Brain microvascular endothelial cell (primary cell): ENCODE results near the gene LMF1.
"Not testable (repeated sequence)": the region's sequence is repeated elsewhere in the genome, so short reads cannot be mapped to it uniquely, and the experiment has no call there.

Experiments
- DNase-seq: peaks from one replicate; pipeline ENCODE4 v3.0.0-alpha.2; 2020
- H3K27ac ChIP-seq: fragments of 250-450 bp; sonication (Bioruptor Pico); 2 replicates; pipeline ENCODE4 v1.5.1; 2020; ENCODE audit warnings: mild to moderate bottlenecking, moderate library complexity
- H3K27me3 ChIP-seq: fragments of 250-450 bp; sonication (Bioruptor Pico); replicated peaks from 2 replicates; pipeline ENCODE4 v1.5.1; 2020; ENCODE audit warnings: mild to moderate bottlenecking
- H3K36me3 ChIP-seq: fragments of 250-450 bp; sonication (Bioruptor Pico); replicated peaks from 2 replicates; pipeline ENCODE4 v1.5.1; 2020; ENCODE audit warnings: mild to moderate bottlenecking
- H3K4me3 ChIP-seq: 2 replicates; pipeline ENCODE4 v1.5.1; 2011; ENCODE audit warnings: low read depth, mild to moderate bottlenecking, control low read depth, low read length, moderate library complexity
- in situ Hi-C: cut with HindIII; loops from 2 replicates; pipeline ENCODE4 v1.10.0; 2017; ENCODE audit warnings: low sequenced_read_pairs, low pct_ligation_motif_present
- TF ChIP-seq, protein P1 (sequence below): IDR thresholded peaks from 2 replicates; pipeline ENCODE4 v1.5.1; 2011; ENCODE audit warnings: low read depth, mild to moderate bottlenecking, moderate library complexity, low read length, control low read depth, inconsistent platforms; ENCODE audit errors: missing control alignments

LMF1 gene

DNA sequence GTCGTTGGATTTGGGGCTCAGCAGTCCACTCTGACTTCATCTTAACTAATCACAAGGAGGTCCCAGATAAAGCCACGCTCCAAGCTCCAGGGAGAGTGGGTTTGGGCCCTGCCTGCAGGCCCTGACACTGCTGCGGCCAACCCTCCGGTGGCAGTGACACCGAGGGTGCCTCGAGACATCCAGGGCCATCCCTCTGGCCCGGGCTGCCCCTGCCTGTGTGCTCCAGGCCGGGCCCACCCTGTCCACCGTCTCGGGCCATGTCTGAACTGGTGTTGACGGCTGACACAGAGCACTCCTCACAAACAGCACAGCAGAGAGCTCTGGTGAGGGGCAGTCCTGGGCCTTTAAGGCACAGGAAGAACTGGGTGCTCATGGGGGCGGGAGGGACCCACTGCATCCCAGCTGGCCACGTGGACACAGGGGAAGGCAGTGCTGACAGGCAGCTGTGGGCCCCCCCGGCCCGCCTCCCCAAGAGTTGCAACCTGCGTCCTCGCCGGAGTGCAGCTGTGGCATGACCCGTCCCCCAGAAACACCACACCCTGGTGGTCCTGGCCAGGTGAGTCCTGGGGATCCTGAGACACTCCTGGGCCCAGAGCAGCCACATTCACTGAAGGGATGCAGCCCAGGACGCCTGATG, 80.0 kb downstream of the LMF1 start:
- no peak overlapping the region for H3K27ac ChIP-seq
- DNase-seq: no peak
- no peaks in the 10 kb centered on the region for H3K27me3 ChIP-seq
- H3K36me3 ChIP-seq: no peaks in the 10 kb centered on the region
- H3K4me3 ChIP-seq: no peak overlapping the region
- TF ChIP-seq, protein P1, sequence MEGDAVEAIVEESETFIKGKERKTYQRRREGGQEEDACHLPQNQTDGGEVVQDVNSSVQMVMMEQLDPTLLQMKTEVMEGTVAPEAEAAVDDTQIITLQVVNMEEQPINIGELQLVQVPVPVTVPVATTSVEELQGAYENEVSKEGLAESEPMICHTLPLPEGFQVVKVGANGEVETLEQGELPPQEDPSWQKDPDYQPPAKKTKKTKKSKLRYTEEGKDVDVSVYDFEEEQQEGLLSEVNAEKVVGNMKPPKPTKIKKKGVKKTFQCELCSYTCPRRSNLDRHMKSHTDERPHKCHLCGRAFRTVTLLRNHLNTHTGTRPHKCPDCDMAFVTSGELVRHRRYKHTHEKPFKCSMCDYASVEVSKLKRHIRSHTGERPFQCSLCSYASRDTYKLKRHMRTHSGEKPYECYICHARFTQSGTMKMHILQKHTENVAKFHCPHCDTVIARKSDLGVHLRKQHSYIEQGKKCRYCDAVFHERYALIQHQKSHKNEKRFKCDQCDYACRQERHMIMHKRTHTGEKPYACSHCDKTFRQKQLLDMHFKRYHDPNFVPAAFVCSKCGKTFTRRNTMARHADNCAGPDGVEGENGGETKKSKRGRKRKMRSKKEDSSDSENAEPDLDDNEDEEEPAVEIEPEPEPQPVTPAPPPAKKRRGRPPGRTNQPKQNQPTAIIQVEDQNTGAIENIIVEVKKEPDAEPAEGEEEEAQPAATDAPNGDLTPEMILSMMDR: no peak
- in situ Hi-C loops: no loop called here

DNA sequence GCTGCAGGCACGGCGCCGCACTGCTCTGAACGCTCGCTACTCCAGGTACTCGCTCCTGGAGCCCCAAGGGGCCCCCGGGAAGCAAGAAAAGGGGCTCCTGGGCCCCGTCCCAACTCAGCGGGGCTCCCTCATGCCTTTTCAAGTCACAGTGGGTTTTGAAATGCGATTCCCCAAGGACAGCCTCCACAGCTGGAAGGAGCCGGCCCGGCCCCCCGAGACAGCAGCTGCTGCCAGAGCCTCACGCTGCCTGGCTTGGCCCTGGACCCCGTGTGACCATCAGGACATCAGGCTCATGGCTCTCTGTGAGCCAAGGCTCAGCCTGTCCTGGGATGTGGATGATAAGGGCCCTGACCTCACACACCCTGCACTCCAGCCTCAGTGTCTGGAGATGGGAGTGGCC, 80.6 kb downstream of the LMF1 start:
- no peak for DNase-seq
- TF ChIP-seq, protein P1: no peak
- no peaks in the 10 kb centered on the region for H3K27me3 ChIP-seq
- H3K27ac ChIP-seq: no peak overlapping the region
- in situ Hi-C loops: no loop called here
- H3K4me3 ChIP-seq: no peak overlapping the region
- H3K36me3 ChIP-seq: no peaks in the 10 kb centered on the region

DNA sequence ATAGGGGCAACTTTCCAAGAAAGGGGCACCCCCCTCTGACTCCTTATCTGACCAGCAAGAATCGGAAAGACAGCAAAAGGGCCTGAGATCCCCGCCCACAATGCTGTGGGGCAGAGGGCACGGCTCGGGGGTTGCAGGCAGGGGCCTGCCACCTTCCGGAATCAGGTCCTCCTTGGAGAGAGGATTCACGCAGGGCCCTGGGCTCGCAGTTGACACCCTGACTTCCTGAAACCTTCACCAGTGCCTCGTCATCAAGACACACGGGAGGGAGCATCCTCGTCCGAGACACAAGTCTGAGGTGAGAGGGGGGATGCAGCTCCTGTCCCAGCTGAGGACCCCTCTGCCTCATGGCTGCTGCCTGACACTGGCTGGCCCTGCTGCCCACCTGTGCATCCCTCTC, 81.2 kb downstream of the LMF1 start:
- TF ChIP-seq, protein P1: no peak
- H3K27ac ChIP-seq: no peak overlapping the region
- H3K36me3 ChIP-seq: no peaks in the 10 kb centered on the region
- no peak for DNase-seq
- H3K4me3 ChIP-seq: no peak overlapping the region
- in situ Hi-C loops: no loop called here
- H3K27me3 ChIP-seq: no peaks in the 10 kb centered on the region

DNA sequence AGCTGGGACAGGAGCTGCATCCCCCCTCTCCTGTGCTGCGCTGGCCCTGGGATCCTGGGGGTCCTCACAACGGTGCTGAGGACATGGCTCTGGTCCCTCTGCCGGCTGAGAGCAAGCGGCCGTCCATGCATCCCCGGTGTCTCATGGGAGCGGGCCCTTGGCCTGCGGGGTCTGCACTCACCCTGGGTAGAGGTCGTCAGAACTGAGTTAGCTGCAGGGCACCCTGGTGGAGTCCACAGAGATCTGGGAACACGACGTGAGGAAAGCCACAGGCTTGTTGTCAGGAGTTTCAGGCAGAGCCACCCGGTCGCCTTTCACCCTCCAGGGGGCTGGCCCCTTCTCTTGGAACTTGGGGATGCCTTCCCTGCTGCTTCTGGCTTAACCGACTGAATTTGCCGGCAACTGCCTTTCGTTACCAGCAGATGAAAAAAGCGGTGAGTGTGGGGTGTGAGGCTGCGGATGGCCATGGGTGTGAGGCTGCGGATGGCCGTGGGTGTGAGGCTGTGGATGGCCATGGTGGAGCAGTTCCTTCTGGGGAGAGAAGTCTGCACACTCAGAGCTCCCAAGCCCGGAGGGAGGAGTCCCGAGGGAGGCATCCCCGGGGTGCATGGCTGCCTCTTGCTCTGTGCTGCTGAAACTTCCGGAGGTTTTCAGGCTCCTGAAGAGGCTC, 81.7 kb downstream of the LMF1 start:
- H3K27me3 ChIP-seq: no peaks in the 10 kb centered on the region
- H3K4me3 ChIP-seq: no peak overlapping the region
- in situ Hi-C loops: no loop called here
- no peaks in the 10 kb centered on the region for H3K36me3 ChIP-seq
- H3K27ac ChIP-seq: no peak overlapping the region
- TF ChIP-seq, protein P1: no peak
- no peak for DNase-seq

DNA sequence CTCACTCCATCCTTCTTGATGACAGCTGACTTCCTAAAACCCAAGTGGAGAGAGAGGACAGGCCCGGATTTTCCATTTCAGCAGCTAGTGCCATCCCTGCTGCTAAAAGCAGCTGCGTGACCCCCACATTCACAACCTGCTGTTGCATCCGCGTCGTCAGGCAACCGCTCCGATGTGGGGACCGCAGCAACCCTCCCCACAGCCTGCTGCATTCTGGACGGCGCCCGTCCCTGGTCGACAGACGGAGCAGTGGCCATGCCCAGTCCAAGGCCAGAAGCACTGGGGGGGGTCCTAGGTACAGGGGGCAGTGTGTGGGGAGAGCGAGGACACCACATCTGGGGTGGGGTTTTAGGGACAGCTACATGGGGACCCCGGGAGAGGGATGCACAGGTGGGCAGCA, 82.3 kb downstream of the LMF1 start:
- H3K27ac ChIP-seq, H3K27me3 ChIP-seq, H3K36me3 ChIP-seq, H3K4me3 ChIP-seq, in situ Hi-C loops, DNase-seq: not testable (repeated sequence)

DNA sequence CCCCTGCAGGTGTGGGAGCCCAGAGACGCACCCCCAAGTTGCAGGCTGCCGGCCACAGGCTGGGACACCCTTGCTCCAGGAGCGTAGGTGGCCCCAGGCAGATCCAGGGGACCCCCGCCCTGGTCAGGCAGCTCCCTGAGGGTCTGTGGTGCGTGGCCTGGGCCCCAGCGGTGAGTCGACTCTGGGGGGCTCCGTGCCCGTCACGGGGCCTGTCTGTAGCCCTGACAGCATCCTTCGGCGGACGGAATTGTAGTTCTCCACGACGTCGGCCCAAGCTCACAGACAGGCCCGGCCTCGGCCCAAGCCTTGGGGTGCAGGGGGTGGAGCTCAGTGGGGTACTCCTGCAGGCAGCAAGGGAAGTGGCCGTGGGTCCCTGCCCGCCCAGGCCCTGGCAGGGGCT, 82.9 kb downstream of the LMF1 start:
- H3K36me3 ChIP-seq: no peaks in the 10 kb centered on the region
- TF ChIP-seq, protein P1: no peak

More for the DNA sequence above, 82.9 kb downstream of the LMF1 start:
- DNase-seq: no peak
- Histone ChIP-seq H3K27me3 (no peaks in the 10 kb centered on the region), H3K27ac (no peak overlapping the region), H3K4me3 (no peak overlapping the region)
- in situ Hi-C loops: no loop called here
